SU-DHL-6 (cell line): ENCODE data around the gene C10orf62.

Experiments
- H2AFZ ChIP-seq: fragments of 200-600 bp; sonication (generic); 2 replicates; pipeline ENCODE4 v1.6.1; 2014; ENCODE audit warnings: low read depth, mild to moderate bottlenecking, moderate library complexity, mixed read lengths, antibody characterized with exemption, low read length; ENCODE audit not compliant: severe bottlenecking
- H3F3A ChIP-seq: fragments of 200-600 bp; shearing (Covaris generic); 2 replicates; pipeline ENCODE4 v1.6.0; 2016; ENCODE audit warnings: antibody characterized with exemption, mild to moderate bottlenecking; ENCODE audit not compliant: insufficient read depth
- H3K27ac ChIP-seq: fragments of 200-600 bp; sonication (generic); 2 replicates; pipeline ENCODE4 v1.5.1; 2016; ENCODE audit warnings: low read depth, mild to moderate bottlenecking, low read length, moderate library complexity, mixed read lengths
- H3K27me3 ChIP-seq: fragments of 200-600 bp; sonication (generic), shearing (Covaris generic); 2 replicates; pipeline ENCODE4 v1.6.0; 2014; ENCODE audit warnings: mild to moderate bottlenecking, low read length
- H3K36me3 ChIP-seq: fragments of 200-600 bp; sonication (generic); 2 replicates; pipeline ENCODE4 v1.6.1; 2014; ENCODE audit warnings: mild to moderate bottlenecking, low read length, mixed read lengths
- H3K4me2 ChIP-seq: fragments of 300-600, 200-600 bp; shearing (Covaris generic), sonication (generic); 2 replicates; pipeline ENCODE4 v1.6.0; 2014; ENCODE audit warnings: low read length, low read depth, mild to moderate bottlenecking; ENCODE audit not compliant: poor library complexity, severe bottlenecking
- H3K4me3 ChIP-seq: fragments of 200-600 bp; sonication (generic); 2 replicates; pipeline ENCODE4 v1.5.1; 2014; ENCODE audit warnings: antibody characterized with exemption, low read length, mild to moderate bottlenecking, mixed read lengths; ENCODE audit not compliant: insufficient read depth, poor library complexity, severe bottlenecking
- H3K79me2 ChIP-seq: fragments of 200-600 bp; sonication (generic); 2 replicates; pipeline ENCODE4 v1.6.1; 2014; ENCODE audit warnings: mild to moderate bottlenecking, low read length, moderate library complexity; ENCODE audit not compliant: insufficient read depth
- H3K9ac ChIP-seq: fragments of 200-600 bp; sonication (generic); 2 replicates; pipeline ENCODE4 v1.7.0; 2014; ENCODE audit warnings: mild to moderate bottlenecking, low read length
- H3K9me2 ChIP-seq: fragments of 200-600 bp; sonication (generic); replicated peaks from 2 replicates; pipeline ENCODE4 v1.6.1; 2014; ENCODE audit warnings: low read length; ENCODE audit not compliant: insufficient read depth
- H3K9me3 ChIP-seq: fragments of 200-600 bp; sonication (generic); 2 replicates; pipeline ENCODE4 v1.6.1; 2014; ENCODE audit warnings: low read length, mixed read lengths; ENCODE audit not compliant: insufficient read depth
- H4K20me1 ChIP-seq: fragments of 200-600 bp; sonication (generic); 2 replicates; pipeline ENCODE4 v1.6.1; 2014; ENCODE audit warnings: low read depth, mild to moderate bottlenecking, antibody characterized with exemption, low read length, moderate library complexity, mixed read lengths
- EZH2phosphoT487 ChIP-seq: fragments of 200-600 bp; sonication (generic), shearing (Covaris generic); conservative IDR thresholded peaks from 2 replicates; pipeline ENCODE4 v1.6.1; 2018; ENCODE audit warnings: mild to moderate bottlenecking, antibody characterized with exemption, low read length, moderate library complexity, mixed read lengths
- TF ChIP-seq, protein P1 (sequence below): fragments of 200-600 bp; sonication (generic); IDR thresholded peaks from one replicate; pipeline ENCODE4 v1.5.1; 2017; ENCODE audit warnings: antibody characterized with exemption, mild to moderate bottlenecking, low read length, moderate library complexity; ENCODE audit not compliant: insufficient read depth, poor library complexity, severe bottlenecking

The C10orf62 gene

DNA sequence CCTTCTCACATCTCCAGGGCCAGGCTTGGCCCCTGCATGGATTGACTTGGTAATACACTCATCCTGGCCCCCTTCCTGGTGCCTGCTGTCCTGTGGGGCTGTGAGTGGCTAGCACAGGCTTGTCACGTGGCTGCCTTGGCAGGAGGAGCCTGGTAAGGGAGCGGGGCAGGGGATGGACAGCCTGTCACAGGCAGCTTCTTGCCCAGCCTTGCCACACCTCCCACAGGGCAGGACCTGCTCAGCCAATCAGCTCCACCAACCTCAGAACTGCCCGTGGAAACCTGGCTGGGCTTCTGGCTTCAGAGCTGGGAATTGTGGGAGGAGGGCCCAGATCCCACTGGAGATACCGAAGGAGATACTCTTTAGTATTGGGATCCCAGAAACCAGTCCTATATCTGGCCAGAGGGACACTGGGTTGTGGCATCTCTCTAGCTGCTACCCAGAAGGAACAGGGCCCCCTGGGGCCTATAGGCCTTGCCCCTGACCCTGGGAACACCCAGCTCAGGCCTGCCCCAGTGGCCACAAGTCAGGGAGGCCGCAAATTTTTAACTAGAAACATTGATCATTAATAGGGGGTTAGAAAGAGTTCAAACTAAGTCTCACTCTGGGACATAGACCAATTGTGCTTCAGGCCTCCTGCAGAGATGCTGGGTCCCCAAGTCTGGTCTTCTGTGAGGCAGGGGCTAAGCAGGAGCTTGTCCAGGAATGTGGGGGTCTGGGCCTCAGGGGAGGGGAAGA, 5.3 kb upstream of the C10orf62 start, which contains the start of gene HOGA1:
HOGA1 (plus strand) TSS at position 330 of the 738 bp plus-strand sequence; CDS start at position 645, 315 bp downstream.
- H2AFZ ChIP-seq, result no peak within 1 kb of the TSS
- no peaks in the 10 kb centered on the region for H3K27me3 ChIP-seq
- H3K9me3 ChIP-seq, result no peaks in the 10 kb centered on the region
- no peaks in the 10 kb centered on the region for H3K36me3 ChIP-seq
- no peak within 1 kb of the TSS for H3K27ac ChIP-seq
- H3K4me3 ChIP-seq, result no peak within 1 kb of the TSS
- no peaks in the 10 kb centered on the region for H4K20me1 ChIP-seq
- H3K9me2 ChIP-seq, result no peaks in the 10 kb centered on the region
- no peak for TF ChIP-seq EZH2phosphoT487
- TF ChIP-seq, protein P1, sequence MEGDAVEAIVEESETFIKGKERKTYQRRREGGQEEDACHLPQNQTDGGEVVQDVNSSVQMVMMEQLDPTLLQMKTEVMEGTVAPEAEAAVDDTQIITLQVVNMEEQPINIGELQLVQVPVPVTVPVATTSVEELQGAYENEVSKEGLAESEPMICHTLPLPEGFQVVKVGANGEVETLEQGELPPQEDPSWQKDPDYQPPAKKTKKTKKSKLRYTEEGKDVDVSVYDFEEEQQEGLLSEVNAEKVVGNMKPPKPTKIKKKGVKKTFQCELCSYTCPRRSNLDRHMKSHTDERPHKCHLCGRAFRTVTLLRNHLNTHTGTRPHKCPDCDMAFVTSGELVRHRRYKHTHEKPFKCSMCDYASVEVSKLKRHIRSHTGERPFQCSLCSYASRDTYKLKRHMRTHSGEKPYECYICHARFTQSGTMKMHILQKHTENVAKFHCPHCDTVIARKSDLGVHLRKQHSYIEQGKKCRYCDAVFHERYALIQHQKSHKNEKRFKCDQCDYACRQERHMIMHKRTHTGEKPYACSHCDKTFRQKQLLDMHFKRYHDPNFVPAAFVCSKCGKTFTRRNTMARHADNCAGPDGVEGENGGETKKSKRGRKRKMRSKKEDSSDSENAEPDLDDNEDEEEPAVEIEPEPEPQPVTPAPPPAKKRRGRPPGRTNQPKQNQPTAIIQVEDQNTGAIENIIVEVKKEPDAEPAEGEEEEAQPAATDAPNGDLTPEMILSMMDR, result no peak
- H3K9ac ChIP-seq, result no peak within 1 kb of the TSS
- H3K79me2 ChIP-seq, result no peaks in the 10 kb centered on the region
- H3K4me2 ChIP-seq, result no peak within 1 kb of the TSS
- H3F3A ChIP-seq, result no peaks in the 10 kb centered on the region

DNA sequence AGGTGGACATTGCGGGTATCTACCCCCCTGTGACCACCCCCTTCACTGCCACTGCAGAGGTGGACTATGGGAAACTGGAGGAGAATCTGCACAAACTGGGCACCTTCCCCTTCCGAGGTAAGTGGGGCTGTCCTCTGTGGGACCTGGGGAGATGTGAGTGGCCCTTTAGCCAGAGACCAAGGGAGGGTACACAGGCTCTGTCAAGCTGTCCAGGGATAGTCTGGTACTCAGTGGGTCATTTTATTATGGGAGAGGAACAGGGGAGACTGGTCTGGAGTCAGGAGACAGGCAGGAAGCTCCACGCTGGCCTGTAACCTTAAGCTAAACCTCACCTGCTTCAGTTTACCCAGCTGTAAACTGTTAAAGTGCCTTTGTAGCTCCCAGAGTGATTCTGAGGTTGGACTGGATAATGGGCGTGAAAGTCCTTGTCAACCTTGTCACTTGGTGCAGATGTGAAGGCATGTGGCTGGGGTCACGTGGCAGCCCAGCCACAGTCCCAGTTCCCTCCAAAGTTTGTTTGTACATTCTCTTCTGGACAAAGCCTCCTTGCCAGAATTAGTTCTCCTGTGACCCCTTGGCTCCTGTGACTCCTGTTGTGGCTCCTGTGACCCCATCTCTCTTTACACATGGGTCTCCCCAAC, 4.6 kb upstream of the C10orf62 start:
- TF ChIP-seq EZH2phosphoT487, result no peak
- TF ChIP-seq, protein P1, result no peak
- no peak overlapping the region for H3K27ac ChIP-seq
- H4K20me1 ChIP-seq, result no peaks in the 10 kb centered on the region
- H3F3A ChIP-seq, result no peaks in the 10 kb centered on the region
- no peak overlapping the region for H3K9ac ChIP-seq
- no peaks in the 10 kb centered on the region for H3K27me3 ChIP-seq
- no peak overlapping the region for H3K4me3 ChIP-seq
- H3K9me3 ChIP-seq, result no peaks in the 10 kb centered on the region
- H3K4me2 ChIP-seq, result no peak overlapping the region
- H3K79me2 ChIP-seq, result no peaks in the 10 kb centered on the region
- H2AFZ ChIP-seq, result no peak overlapping the region
- H3K9me2 ChIP-seq, result no peaks in the 10 kb centered on the region
- H3K36me3 ChIP-seq, result no peaks in the 10 kb centered on the region

DNA sequence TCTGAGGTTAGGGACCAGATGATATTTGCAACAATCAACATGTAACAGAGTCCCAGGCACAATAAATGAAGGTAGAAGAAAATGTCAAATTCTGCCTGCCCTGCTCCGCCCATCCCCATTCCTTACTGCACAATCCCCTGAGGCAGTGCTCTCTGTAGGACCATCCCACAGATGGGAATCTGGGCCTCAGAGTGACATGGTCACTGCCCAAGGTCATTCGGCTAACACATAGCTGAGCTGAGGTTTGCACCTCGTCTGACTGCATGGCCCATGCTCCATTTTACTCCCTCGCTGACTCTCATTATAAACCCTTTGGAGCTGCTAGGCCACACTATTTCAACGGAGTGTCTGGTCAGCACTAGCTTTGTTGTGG, 4.1 kb upstream of the C10orf62 start:
- Histone ChIP-seq H3K9ac (no peak overlapping the region), H2AFZ (no peak overlapping the region), H3K27ac (no peak overlapping the region), H3K9me3 (no peaks in the 10 kb centered on the region), H3K36me3 (no peaks in the 10 kb centered on the region), H3K79me2 (no peaks in the 10 kb centered on the region), H3K4me3 (no peak overlapping the region), H3K4me2 (no peak overlapping the region), H3F3A (no peaks in the 10 kb centered on the region), H3K27me3 (no peaks in the 10 kb centered on the region), H4K20me1 (no peaks in the 10 kb centered on the region), H3K9me2 (no peaks in the 10 kb centered on the region)
- TF ChIP-seq, protein P1, result no peak
- TF ChIP-seq EZH2phosphoT487, result no peak
